ENCODE data around the gene CRYAB.

GRCh38 chr11:111916768-111917167, 5.2 kb upstream of the CRYAB start:
- no peak for TF ChIP-seq EZH2phosphoT487 (IDR thresholded peaks at IDR 0.05; ENCODE audit: low read depth)
- no peak for TF ChIP-seq CTCF (IDR thresholded peaks at IDR 0.05; ENCODE audit: low read depth, low read length)

Data from OCI-LY3 (cell line).